ENCODE results near the gene LCAT. TPM values are rescaled to one million over a fixed set of nuclear protein-coding genes. Genes with fewer than 3 reads are reported as not detected.

The LCAT gene
- total RNA-seq, 4 donors from 2014 or later, result 3.6 to 19.0 (median 4.6) TPM

GRCh38 chr16:67930191-67930590, 13.7 kb downstream of the LCAT start:
- Histone ChIP-seq H3K27ac (no peak overlapping the region), H3K27me3 (no peaks in the 10 kb centered on the region), H3K36me3 (peaks cover 0 to 70% (median 0%) of the 10 kb centered on the region in 3 donors), H3K4me1 (peaks cover 0 to 10% (median 6%) of the 10 kb centered on the region in 4 donors), H3K4me3 (no peak overlapping the region), H3K9me3 (no peaks in the 10 kb centered on the region)
- TF ChIP-seq POLR2A (IDR thresholded peaks at IDR 0.05), result no peak
- no peak for TF ChIP-seq CTCF (IDR thresholded peaks at IDR 0.05)
- no peak for DNase-seq

GRCh38 chr16:67928561-67929364, 15.2 kb downstream of the LCAT start:
- peaks cover 0 to 4% (median 0%) of the 10 kb centered on the region in 4 donors for H3K4me1 ChIP-seq
- H3K36me3 ChIP-seq, result peaks cover 0 to 63% (median 0%) of the 10 kb centered on the region in 3 donors
- H3K27ac ChIP-seq, result no peak overlapping the region
- no peak overlapping the region for H3K4me3 ChIP-seq
- H3K27me3 ChIP-seq, result no peaks in the 10 kb centered on the region
- TF ChIP-seq CTCF (IDR thresholded peaks at IDR 0.05), result peak; percentile 67 to 92 (median 90)
- TF ChIP-seq POLR2A (IDR thresholded peaks at IDR 0.05), result no peak
- H3K9me3 ChIP-seq, result no peaks in the 10 kb centered on the region
- peak; percentile 66 to 88 (median 82) for DNase-seq

GRCh38 chr16:67928147-67928546, 15.8 kb downstream of the LCAT start:
- H3K4me3 ChIP-seq, result no peak overlapping the region
- H3K36me3 ChIP-seq, result peaks cover 0 to 61% (median 0%) of the 10 kb centered on the region in 3 donors
- DNase-seq, result no peak
- H3K9me3 ChIP-seq, result no peaks in the 10 kb centered on the region
- no peak overlapping the region for H3K27ac ChIP-seq
- TF ChIP-seq POLR2A (IDR thresholded peaks at IDR 0.05), result no peak
- no peak for TF ChIP-seq CTCF (IDR thresholded peaks at IDR 0.05)
- H3K27me3 ChIP-seq, result no peaks in the 10 kb centered on the region
- peaks cover 0 to 4% (median 0%) of the 10 kb centered on the region in 4 donors for H3K4me1 ChIP-seq

GRCh38 chr16:67927131-67927941, 16.6 kb downstream of the LCAT start:
- no peak for DNase-seq
- Histone ChIP-seq H3K36me3 (peaks cover 0 to 57% (median 0%) of the 10 kb centered on the region in 3 donors), H3K4me1 (peaks cover 0 to 4% (median 0%) of the 10 kb centered on the region in 4 donors), H3K27me3 (no peaks in the 10 kb centered on the region), H3K9me3 (no peaks in the 10 kb centered on the region), H3K4me3 (no peak overlapping the region), H3K27ac (no peak overlapping the region)
- no peak for TF ChIP-seq CTCF (IDR thresholded peaks at IDR 0.05)
- TF ChIP-seq POLR2A (IDR thresholded peaks at IDR 0.05), result no peak

GRCh38 chr16:67926181-67926750, 17.7 kb downstream of the LCAT start:
- peak overlapping the region in 1 of 4 donors; percentile 46 for H3K27ac ChIP-seq
- H3K4me1 ChIP-seq, result peaks cover 0 to 4% (median 0%) of the 10 kb centered on the region in 4 donors
- no peaks in the 10 kb centered on the region for H3K27me3 ChIP-seq
- TF ChIP-seq POLR2A (IDR thresholded peaks at IDR 0.05), result no peak
- TF ChIP-seq CTCF (IDR thresholded peaks at IDR 0.05), result peak in 1 of 6 experiments; percentile 9
- H3K36me3 ChIP-seq, result peaks cover 0 to 48% (median 0%) of the 10 kb centered on the region in 3 donors
- no peaks in the 10 kb centered on the region for H3K9me3 ChIP-seq
- DNase-seq, result no peak
- no peak overlapping the region for H3K4me3 ChIP-seq

Measured in Peyer's patch (tissue), 4 donors.